ENCODE data around the gene FBXO42. TPM values are rescaled to one million over a fixed set of nuclear protein-coding genes. Genes with fewer than 3 reads are reported as not detected.
"Not testable (repeated sequence)": the region's sequence is repeated elsewhere in the genome, so short reads cannot be mapped to it uniquely, and the experiment has no call there.

The FBXO42 gene
- total RNA-seq, 4 donors from 2014 or later: 24.3 to 41.9 (median 31.9) TPM

- no peaks in the 10 kb centered on the region for H3K9me3 ChIP-seq
- H3K4me1 ChIP-seq: peaks cover 17 to 28% of the 10 kb centered on the region in 2 donors
- no peaks in the 10 kb centered on the region for H3K27me3 ChIP-seq
- intact Hi-C loops (cut with DNase I): no loop called here
- H3K36me3 ChIP-seq: no peaks in the 10 kb centered on the region
- TF ChIP-seq POLR2A (IDR thresholded peaks at IDR 0.05): peak; percentile 68 to 69
- TF ChIP-seq CTCF (IDR thresholded peaks at IDR 0.05): peak in 1 of 6 experiments; percentile 2
- peak overlapping the region; percentile 34 to 86 (median 62) for H3K4me3 ChIP-seq (replicated peaks in 1 of 3)
- 0% methylated on average over 33 to 47 of the region's 47 CpGs for WGBS, 2 donors
- peak; percentile 86 to 88 for DNase-seq
- H3K27ac ChIP-seq: peak overlapping the region; percentile 91 to 99 (median 99)
Measured at GRCh38 chr1:16367258-16367967, 15.1 kb upstream of the FBXO42 start.

DNA sequence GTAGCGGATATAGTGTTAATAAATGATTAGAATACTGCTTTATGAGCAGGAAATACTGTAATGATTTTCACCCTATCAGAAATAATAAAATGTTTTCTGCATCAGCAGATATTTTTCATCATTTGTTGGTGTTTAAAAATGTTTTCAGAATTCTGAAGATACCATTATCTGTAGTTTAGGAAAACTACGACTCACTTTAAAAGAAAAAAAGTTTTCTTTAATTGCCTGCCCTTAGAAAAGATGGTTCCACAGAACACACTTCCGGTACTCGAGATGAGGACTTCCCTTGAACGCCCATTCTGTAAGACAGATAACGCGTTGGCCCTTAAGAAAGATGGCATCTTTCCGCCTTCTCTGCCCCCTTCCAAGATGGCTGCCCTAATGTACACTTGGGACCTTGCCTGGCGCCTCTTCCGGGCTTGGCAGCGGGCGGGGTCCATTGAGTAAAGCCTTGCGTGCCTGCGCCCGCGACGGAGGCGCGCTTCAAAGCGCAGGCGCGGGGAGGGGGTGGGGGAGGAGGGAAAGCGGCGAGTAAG, 14.5 kb upstream of the FBXO42 start, which contains the start of gene SZRD1:
Gene SZRD1 (plus strand): TSS at position 521 of the 536 bp plus-strand sequence. CDS start 16 bp downstream, outside the sequence.
- 4 to 5% methylated on average over 21 to 24 of the region's 24 CpGs for WGBS, 2 donors
- intact Hi-C loops (cut with DNase I): no loop called here
- H3K27me3 ChIP-seq: no peaks in the 10 kb centered on the region

GRCh38 chr1:16365146-16365498, 12.8 kb upstream of the FBXO42 start:
- H3K27ac ChIP-seq; DNase-seq; intact Hi-C loops (cut with DNase I); H3K4me3 ChIP-seq (replicated peaks in 1 of 3); H3K27me3 ChIP-seq; H3K36me3 ChIP-seq; H3K9me3 ChIP-seq: not testable (repeated sequence)
- H3K4me1 ChIP-seq: peaks cover 17 to 25% of the 10 kb centered on the region in 2 donors
- WGBS, 2 donors: 74 to 81% methylated on average over 3 of the region's 3 CpGs

More for the DNA sequence above, 14.5 kb upstream of the FBXO42 start, which contains the start of gene SZRD1:
- Histone ChIP-seq H3K9me3 (no peaks in the 10 kb centered on the region), H3K36me3 (no peaks in the 10 kb centered on the region), H3K4me1 (peaks cover 17 to 25% of the 10 kb centered on the region in 2 donors), H3K4me3 (replicated peaks in 1 of 3) (peak within 1 kb of the TSS; percentile 34 to 86 (median 62)), H3K27ac (peak within 1 kb of the TSS; percentile 91 to 99 (median 99))
- TF ChIP-seq POLR2A (IDR thresholded peaks at IDR 0.05) (no peak), CTCF (IDR thresholded peaks at IDR 0.05) (no peak)
- peak; percentile 98 for DNase-seq

DNA sequence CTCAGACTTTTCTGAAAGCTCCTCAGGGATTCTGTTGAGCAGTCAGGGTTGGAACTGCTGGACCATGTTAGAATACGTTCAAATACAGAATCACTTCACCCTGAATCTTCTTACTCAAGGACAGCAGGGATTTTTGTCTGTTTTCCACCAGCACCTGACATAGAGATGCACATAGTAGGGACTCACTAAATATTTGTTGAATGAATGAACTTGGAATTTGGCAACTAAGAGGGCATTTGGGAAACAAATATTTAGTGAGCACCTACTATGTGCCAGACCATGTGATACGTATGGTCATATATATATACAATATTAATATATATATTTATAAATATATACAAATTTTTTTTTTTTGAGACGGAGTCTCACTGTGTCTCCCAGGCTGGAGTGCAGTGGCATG, 4.6 kb upstream of the FBXO42 start:
- TF ChIP-seq POLR2A (IDR thresholded peaks at IDR 0.05): no peak
- TF ChIP-seq CTCF (IDR thresholded peaks at IDR 0.05): no peak
- no peak overlapping the region for H3K4me3 ChIP-seq (replicated peaks in 1 of 3)
- intact Hi-C loops (cut with DNase I): loop anchor here (10.0 kb wide), 1 partner anchor 112 kb away; no protein-coding TSS in a partner anchor
- peaks cover 0 to 6% of the 10 kb centered on the region in 2 donors for H3K4me1 ChIP-seq
- DNase-seq: no peak
- H3K27me3 ChIP-seq: no peaks in the 10 kb centered on the region
- H3K9me3 ChIP-seq: no peaks in the 10 kb centered on the region
- WGBS, 2 donors: 67 to 88% methylated on average over 3 of the region's 3 CpGs
- H3K36me3 ChIP-seq: no peaks in the 10 kb centered on the region
- no peak overlapping the region for H3K27ac ChIP-seq

DNA sequence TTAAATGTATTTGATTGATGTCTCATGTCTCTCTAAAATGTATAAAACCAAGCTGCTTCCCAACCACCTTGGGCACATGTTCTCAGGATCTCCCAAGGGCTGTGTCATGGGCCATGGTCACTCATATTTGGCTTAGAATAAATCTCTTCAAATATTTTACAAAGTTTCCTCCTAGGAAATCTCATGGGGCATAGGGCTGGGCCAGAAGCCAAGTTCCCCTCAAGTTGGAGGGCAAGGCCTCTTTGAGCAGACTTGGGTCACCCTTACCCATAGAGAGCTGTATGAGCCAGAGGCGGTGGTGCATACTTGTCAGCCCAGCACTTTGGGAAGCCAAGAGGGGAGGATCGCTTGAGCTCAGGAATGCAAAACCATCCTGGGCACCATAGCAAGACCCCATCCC, 2.3 kb upstream of the FBXO42 start:
- TF ChIP-seq POLR2A (IDR thresholded peaks at IDR 0.05) (no peak), CTCF (IDR thresholded peaks at IDR 0.05) (no peak)
- no peaks in the 10 kb centered on the region for H3K36me3 ChIP-seq
- WGBS, 2 donors: 50 to 85% methylated on average over 1 to 2 of the region's 2 CpGs
- intact Hi-C loops (cut with DNase I): loop anchor here (10.0 kb wide), 1 partner anchor 110 kb away; no protein-coding TSS in a partner anchor
- H3K4me3 ChIP-seq (replicated peaks in 1 of 3): no peak overlapping the region
- no peaks in the 10 kb centered on the region for H3K9me3 ChIP-seq
- H3K4me1 ChIP-seq: peaks cover 13 to 14% of the 10 kb centered on the region in 2 donors
- H3K27ac ChIP-seq: no peak overlapping the region
- H3K27me3 ChIP-seq: no peaks in the 10 kb centered on the region
- DNase-seq: no peak
